ENCODE results near the gene KCTD11. TPM values are rescaled to one million over a fixed set of nuclear protein-coding genes. Genes with fewer than 3 reads are reported as not detected.

KCTD11 gene
- total RNA-seq, 1 experiment from 2014 or later: 5.3 TPM

DNA sequence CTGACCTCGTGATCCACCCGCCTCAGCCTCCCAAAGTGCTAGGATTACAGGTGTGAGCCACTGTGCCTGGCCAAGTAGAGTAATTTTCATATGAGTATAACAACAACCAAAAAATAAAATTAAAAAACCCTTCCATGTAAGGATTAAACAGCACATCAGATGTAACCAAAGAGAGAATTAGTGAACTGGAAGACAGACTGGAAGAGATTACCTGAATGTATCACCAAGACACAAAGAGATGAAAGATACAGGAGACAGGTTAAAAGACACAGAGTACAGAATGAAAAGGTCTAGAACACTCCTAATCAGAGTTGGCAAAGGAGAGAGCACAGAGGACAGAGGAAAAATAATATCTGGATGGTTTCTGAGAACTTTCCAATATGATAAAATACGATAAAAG, 27.2 kb downstream of the KCTD11 start:
- Histone ChIP-seq H3K9me3 (ENCODE audit: control insufficient read depth, low read depth, low read length) (no peaks in the 10 kb centered on the region), H3T11ph (ENCODE audit: low read length) (no peak overlapping the region), H4K8ac (replicated peaks; ENCODE audit: insufficient read length, low read depth, low read length) (no peak overlapping the region), H3K79me2 (ENCODE audit: insufficient read depth, low read length) (no peaks in the 10 kb centered on the region), H2BK120ac (ENCODE audit: low read depth, low read length, poor library complexity, severe bottlenecking) (no peak overlapping the region), H2BK15ac (ENCODE audit: low read depth, low read length) (no peak overlapping the region), H2BK5ac (ENCODE audit: insufficient read length, low read length) (no peak overlapping the region), H2AFZ (ENCODE audit: low read length) (no peak overlapping the region), H3K27ac (ENCODE audit: insufficient read length, low read depth, low read length) (no peak overlapping the region), H3K4me2 (ENCODE audit: insufficient read depth, insufficient read length, low read length) (no peak overlapping the region), H3K27me3 (ENCODE audit: insufficient read depth, low read length) (peaks cover 11% of the 10 kb centered on the region; the same call in 1 of the 2 replicates), H2AK5ac (ENCODE audit: insufficient read length, low read length) (no peak overlapping the region), H3K9ac (ENCODE audit: extremely low read depth, insufficient read length, low read length) (no peak overlapping the region), H3K14ac (ENCODE audit: insufficient read depth, low read length) (no peak overlapping the region), H3K4me1 (ENCODE audit: insufficient read depth, low read length) (no peaks in the 10 kb centered on the region), H3K18ac (ENCODE audit: insufficient read length, low read depth, low read length) (no peak overlapping the region), H3K23ac (ENCODE audit: insufficient read length, low read depth, low read length) (no peak overlapping the region), H2BK20ac (ENCODE audit: low read depth, low read length, poor library complexity, severe bottlenecking) (no peak overlapping the region), H3K56ac (ENCODE audit: insufficient read length, low read depth, low read length) (no peak overlapping the region), H3K79me1 (ENCODE audit: insufficient read depth, low read depth, low read length, poor library complexity, severe bottlenecking) (no peaks in the 10 kb centered on the region), H4K5ac (ENCODE audit: insufficient read length, low read depth, low read length) (no peak overlapping the region), H2BK12ac (ENCODE audit: insufficient read length, low read depth, low read length) (no peak overlapping the region), H3K4ac (ENCODE audit: low read depth, low read length) (no peak overlapping the region), H3K23me2 (ENCODE audit: insufficient read length, low read depth, low read length, poor library complexity, severe bottlenecking) (peaks cover 14% of the 10 kb centered on the region), H4K91ac (ENCODE audit: insufficient read length, low read depth, low read length) (no peak overlapping the region), H4K20me1 (ENCODE audit: control insufficient read depth, insufficient read depth, insufficient read length) (no peaks in the 10 kb centered on the region)
- no CpG with 5 or more reads among the region's 3 CpGs for WGBS (ENCODE audit: extremely low coverage, insufficient read length, low lambda C conversion rate)
- TF ChIP-seq, protein P1, sequence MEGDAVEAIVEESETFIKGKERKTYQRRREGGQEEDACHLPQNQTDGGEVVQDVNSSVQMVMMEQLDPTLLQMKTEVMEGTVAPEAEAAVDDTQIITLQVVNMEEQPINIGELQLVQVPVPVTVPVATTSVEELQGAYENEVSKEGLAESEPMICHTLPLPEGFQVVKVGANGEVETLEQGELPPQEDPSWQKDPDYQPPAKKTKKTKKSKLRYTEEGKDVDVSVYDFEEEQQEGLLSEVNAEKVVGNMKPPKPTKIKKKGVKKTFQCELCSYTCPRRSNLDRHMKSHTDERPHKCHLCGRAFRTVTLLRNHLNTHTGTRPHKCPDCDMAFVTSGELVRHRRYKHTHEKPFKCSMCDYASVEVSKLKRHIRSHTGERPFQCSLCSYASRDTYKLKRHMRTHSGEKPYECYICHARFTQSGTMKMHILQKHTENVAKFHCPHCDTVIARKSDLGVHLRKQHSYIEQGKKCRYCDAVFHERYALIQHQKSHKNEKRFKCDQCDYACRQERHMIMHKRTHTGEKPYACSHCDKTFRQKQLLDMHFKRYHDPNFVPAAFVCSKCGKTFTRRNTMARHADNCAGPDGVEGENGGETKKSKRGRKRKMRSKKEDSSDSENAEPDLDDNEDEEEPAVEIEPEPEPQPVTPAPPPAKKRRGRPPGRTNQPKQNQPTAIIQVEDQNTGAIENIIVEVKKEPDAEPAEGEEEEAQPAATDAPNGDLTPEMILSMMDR (conservative IDR thresholded peaks at IDR 0.05): no peak
- Mint-ChIP-seq H3K4me1 (peaks cover 18% of the 10 kb centered on the region in 2 experiments), H3K27me3 (ENCODE audit: low read depth) (peaks cover 49% of the 10 kb centered on the region), H3K27ac (no peak overlapping the region), H3K36me3 (ENCODE audit: insufficient read depth in 1 of 3, low read depth in 3 of 3) (peaks cover 5 to 7% (median 5%) of the 10 kb centered on the region in 3 experiments; a peak in 5 of 7 replicates), H3K4me3 (no peak overlapping the region; a peak in 1 of 5 replicates), H3K9me3 (peaks cover 7% of the 10 kb centered on the region in 2 experiments)
- DNase-seq: no peak

All from H9 (cell line).